CD8-positive, alpha-beta memory T cell (primary cell): Measurements from ENCODE around the gene GMPPB. TPM values are rescaled to one million over a fixed set of nuclear protein-coding genes. Genes with fewer than 3 reads are reported as not detected.
A peak's percentile ranks its signal among the peaks of the same experiment; 100 is the strongest.

Experiments used
- CTCF ChIA-PET: fragments of 350-600 bp; sonication (Branson Sonifier 250); formaldehyde crosslinking; loops from one replicate; lab custom pipeline; 2021; ENCODE audit warnings: antibody characterized with exemption; lab: Charles Lee
- POLR2A ChIA-PET: fragments of 350-600 bp; sonication (Branson Sonifier 250); formaldehyde crosslinking; loops from one replicate; lab custom pipeline; 2021; ENCODE audit warnings: antibody characterized with exemption; lab: Charles Lee
- DNase-seq, 5 donors: peaks; one replicate each; pipeline versions ENCODE4 v3.0.0 to v3.0.0-alpha.2; 2020 to 2022; ENCODE audit warnings: mixed read lengths in 1 of 5
- H3K27ac ChIP-seq: one replicate; pipeline ENCODE4 v1.7.0; 2013; ENCODE audit warnings: low read depth, mild to moderate bottlenecking, low read length, moderate library complexity
- H3K27me3 ChIP-seq: 2 replicates; pipeline ENCODE4 v1.7.0; 2013; ENCODE audit warnings: low read length, mild to moderate bottlenecking; ENCODE audit not compliant: insufficient read depth, poor library complexity, severe bottlenecking
- H3K36me3 ChIP-seq: 2 replicates; pipeline ENCODE4 v1.7.0; 2013; ENCODE audit warnings: mild to moderate bottlenecking, low read length, moderate library complexity; ENCODE audit not compliant: insufficient read depth
- H3K4me1 ChIP-seq: 2 replicates; pipeline ENCODE4 v1.7.0; 2013; ENCODE audit warnings: mild to moderate bottlenecking, low read length, moderate library complexity; ENCODE audit not compliant: insufficient read depth
- H3K4me3 ChIP-seq: 2 replicates; pipeline ENCODE4 v1.7.0; 2013; ENCODE audit warnings: mild to moderate bottlenecking, low read length
- H3K9me3 ChIP-seq: 2 replicates; pipeline ENCODE4 v1.7.0; 2013; ENCODE audit warnings: mild to moderate bottlenecking, low read length
- H3K27ac Mint-ChIP-seq, 8 donors: one replicate each; pipeline ENCODE4 v1.8.0; 2020 to 2021; ENCODE audit warnings: mixed read lengths in 8 of 8, mild to moderate bottlenecking in 6 of 8, inconsistent platforms in 3 of 8, moderate library complexity in 3 of 8
- H3K27me3 Mint-ChIP-seq, 2 donors: one replicate each; pipeline ENCODE4 v1.8.0; 2020 to 2021; ENCODE audit warnings: mixed read lengths in 2 of 2, mild to moderate bottlenecking in 1 of 2, moderate library complexity in 1 of 2
- H3K36me3 Mint-ChIP-seq, 3 donors: one replicate each; pipeline ENCODE4 v1.8.0; 2020 to 2021; ENCODE audit warnings: mixed read lengths in 3 of 3, inconsistent platforms in 1 of 3, mild to moderate bottlenecking in 1 of 3
- H3K4me1 Mint-ChIP-seq, 3 donors: one replicate each; pipeline ENCODE4 v1.8.0; 2020 to 2021; ENCODE audit warnings: mixed read lengths in 3 of 3, inconsistent platforms in 1 of 3, mild to moderate bottlenecking in 1 of 3
- H3K4me3 Mint-ChIP-seq, 7 donors: one replicate each; pipeline ENCODE4 v1.8.0; 2020 to 2021; ENCODE audit warnings: mixed read lengths in 7 of 7, mild to moderate bottlenecking in 6 of 7, moderate library complexity in 4 of 7, inconsistent platforms in 2 of 7
- H3K9me3 Mint-ChIP-seq, 5 donors: one replicate each; pipeline ENCODE4 v1.8.0; 2020 to 2022; ENCODE audit warnings: mixed read lengths in 5 of 5, mild to moderate bottlenecking in 3 of 5, moderate library complexity in 2 of 5, inconsistent platforms in 1 of 5
- polyA plus RNA-seq: library from polyadenylated mRNA; unstranded; fragments of 300-500 nt; fragmentation: Illumina TruSeq; gene quantifications from one replicate; pipeline ENCODE4 v1.2.3, GENCODE V29; 2021
- total RNA-seq, 2 experiments: library from RNA; stranded (reverse); gene quantifications; one replicate each; pipeline ENCODE4 v1.2.3, GENCODE V29; 2021

GMPPB gene
- total and polyA plus RNA-seq, 3 experiments from 2014 or later = 24.6 to 53.8 (median 52.6) TPM

DNA sequence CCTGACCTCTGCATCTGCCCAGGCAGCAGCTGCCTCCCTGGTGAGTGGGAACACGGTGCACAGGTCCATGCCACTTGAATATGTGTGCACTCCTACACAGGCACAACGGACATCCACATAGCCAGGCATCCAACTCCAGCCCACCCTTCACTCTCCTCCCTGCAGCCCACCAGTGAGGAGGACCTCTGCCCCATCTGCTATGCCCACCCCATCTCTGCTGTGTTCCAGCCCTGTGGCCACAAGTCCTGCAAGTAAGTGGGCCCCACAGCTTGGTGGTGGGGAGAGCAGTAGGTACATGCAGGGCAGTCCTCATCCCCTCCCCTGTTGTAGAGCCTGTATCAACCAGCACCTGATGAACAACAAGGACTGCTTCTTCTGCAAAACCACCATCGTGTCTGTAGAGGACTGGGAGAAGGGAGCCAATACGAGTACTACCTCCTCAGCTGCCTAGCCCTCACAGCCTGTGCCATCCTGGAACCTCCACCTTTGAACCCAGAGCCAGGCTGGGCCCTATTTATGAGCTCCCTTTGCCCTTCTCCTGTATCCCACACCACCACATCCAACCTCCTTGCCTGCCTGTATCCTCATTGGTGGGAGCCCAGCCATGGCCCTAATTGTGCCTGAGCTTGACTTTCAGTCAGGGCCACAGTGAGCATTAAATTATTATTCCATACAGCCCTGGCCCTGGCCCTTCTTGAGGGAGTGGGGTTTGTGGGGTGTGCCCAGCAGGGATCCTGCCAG, 2.7 kb downstream of the GMPPB start:
- ChIA-PET POLR2A (interaction anchor here (1.1 kb wide), 1 partner anchor 82 kb away, joined by 4 read pairs; the partner anchor contains the start of gene INKA1), CTCF (interaction anchor here (2.0 kb wide), 1 partner anchor 81 kb away, joined by 8 read pairs; no protein-coding TSS in a partner anchor)
- H3K4me3 ChIP-seq = no peak overlapping the region
- Mint-ChIP-seq H3K4me1 (peaks cover 30 to 52% (median 41%) of the 10 kb centered on the region in 3 donors), H3K36me3 (peaks cover 0 to 39% (median 0%) of the 10 kb centered on the region in 3 donors), H3K27me3 (peaks cover 0 to 2% of the 10 kb centered on the region in 2 donors), H3K9me3 (no peaks in the 10 kb centered on the region), H3K4me3 (peak overlapping the region; percentile 28 to 91 (median 48)), H3K27ac (peak overlapping the region in 7 of 8 donors; percentile 37 to 93 (median 75))
- peaks cover 21% of the 10 kb centered on the region for H3K4me1 ChIP-seq
- no peak overlapping the region for H3K27ac ChIP-seq
- H3K36me3 ChIP-seq = no peaks in the 10 kb centered on the region
- no peak for DNase-seq
- no peaks in the 10 kb centered on the region for H3K27me3 ChIP-seq
- H3K9me3 ChIP-seq = no peaks in the 10 kb centered on the region

DNA sequence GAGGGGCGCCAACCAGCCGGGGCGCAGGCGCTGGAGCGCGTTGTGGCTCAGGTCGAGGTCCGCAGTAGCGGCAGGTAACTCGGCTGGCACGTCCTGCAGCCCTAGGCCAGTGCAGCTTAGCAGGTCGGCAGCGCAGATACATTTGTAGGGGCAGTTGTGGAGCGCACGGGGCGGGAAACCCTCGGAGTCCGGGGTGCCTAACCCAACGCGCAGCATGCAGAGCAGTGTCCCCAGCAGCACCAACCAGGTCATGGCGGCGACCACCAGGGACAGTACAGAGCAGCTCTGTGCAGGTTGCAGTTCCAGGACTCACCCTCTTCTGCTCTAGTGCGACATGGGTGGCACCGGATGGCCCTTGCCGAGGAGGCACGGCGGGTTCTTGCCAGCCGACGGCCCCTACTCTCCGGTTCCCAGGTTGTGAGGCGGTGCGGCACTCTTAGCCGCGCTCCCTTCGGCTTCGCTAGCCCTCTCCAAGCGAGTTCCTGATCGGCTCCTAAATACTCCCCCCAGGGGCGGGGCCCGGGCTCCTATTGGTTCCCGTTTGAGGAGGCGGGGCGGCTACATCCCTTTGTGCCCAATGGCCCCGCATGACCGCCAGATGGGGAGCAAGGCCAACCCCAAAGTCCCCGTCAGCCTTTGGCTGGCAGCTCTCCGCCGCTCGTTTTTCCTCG, 4.4 kb downstream of the GMPPB start, which contains the start of gene AMIGO3:
Gene AMIGO3, minus strand, starts transcription at position 471 of the 671 bp plus-strand sequence. Its CDS starts 219 bp downstream, at position 252.
- Mint-ChIP-seq H3K9me3 (no peaks in the 10 kb centered on the region), H3K27ac (peak within 1 kb of the TSS; percentile 86 to 97 (median 92)), H3K27me3 (peaks cover 0 to 2% of the 10 kb centered on the region in 2 donors), H3K36me3 (peaks cover 0 to 38% (median 0%) of the 10 kb centered on the region in 3 donors), H3K4me1 (peaks cover 28 to 47% (median 36%) of the 10 kb centered on the region in 3 donors), H3K4me3 (peak within 1 kb of the TSS; percentile 91 to 96 (median 91))
- peak within 1 kb of the TSS; percentile 76 for H3K4me3 ChIP-seq
- peak within 1 kb of the TSS; percentile 76 for H3K27ac ChIP-seq
- no peaks in the 10 kb centered on the region for H3K27me3 ChIP-seq
- no peaks in the 10 kb centered on the region for H3K9me3 ChIP-seq
- no peaks in the 10 kb centered on the region for H3K36me3 ChIP-seq
- POLR2A ChIA-PET = interaction anchor here (1.0 kb wide), 3 partner anchors 67 to 179 kb away, joined by 3 to 4 read pairs (median 3); partner anchors contain the start of genes INKA1 and IP6K1
- peak; percentile 86 to 93 (median 92) for DNase-seq
- CTCF ChIA-PET = interaction anchor here (0.6 to 2.7 kb wide), 12 partner anchors 9 to 223 kb away, joined by 3 to 14 read pairs (median 3); partner anchors contain the start of gene INKA1
- H3K4me1 ChIP-seq = peaks cover 15% of the 10 kb centered on the region

DNA sequence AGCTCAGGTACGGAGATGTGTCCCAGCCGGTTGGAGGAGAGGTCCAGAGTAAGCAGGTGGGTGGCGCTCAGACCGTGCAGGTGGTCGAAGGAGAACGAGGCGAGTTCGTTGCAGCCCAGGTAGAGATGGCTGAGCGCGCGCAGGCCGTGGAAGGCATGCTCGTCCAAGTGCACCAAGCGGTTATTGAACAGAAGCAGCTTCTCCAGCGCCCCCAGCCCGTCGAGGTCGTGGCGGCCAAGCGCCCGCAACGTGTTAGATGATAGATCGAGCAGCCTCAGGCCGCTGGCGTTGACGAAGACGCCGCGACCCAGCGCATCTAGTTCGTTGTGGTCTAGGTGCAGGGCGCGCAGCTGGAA, 4.9 kb downstream of the GMPPB start:
- DNase-seq = no peak
- CTCF ChIA-PET = interaction anchor here (0.7 to 2.7 kb wide), 11 partner anchors 10 to 179 kb away, joined by 3 to 14 read pairs (median 3); partner anchors contain the start of gene INKA1
- Histone ChIP-seq H3K4me3 (peak overlapping the region; percentile 76), H3K36me3 (no peaks in the 10 kb centered on the region), H3K27ac (no peak overlapping the region), H3K9me3 (no peaks in the 10 kb centered on the region), H3K27me3 (no peaks in the 10 kb centered on the region), H3K4me1 (peaks cover 13% of the 10 kb centered on the region)
- peaks cover 28 to 47% (median 33%) of the 10 kb centered on the region in 3 donors for H3K4me1 Mint-ChIP-seq
- H3K9me3 Mint-ChIP-seq = no peaks in the 10 kb centered on the region
- peak overlapping the region; percentile 86 to 97 (median 92) for H3K27ac Mint-ChIP-seq
- POLR2A ChIA-PET = interaction anchor here (0.5 to 1.0 kb wide), 4 partner anchors 9 to 179 kb away, joined by 3 to 4 read pairs (median 3); partner anchors contain the start of genes INKA1 and IP6K1
- H3K36me3 Mint-ChIP-seq = peaks cover 0 to 36% (median 0%) of the 10 kb centered on the region in 3 donors
- peak overlapping the region; percentile 91 to 96 (median 91) for H3K4me3 Mint-ChIP-seq
- H3K27me3 Mint-ChIP-seq = peaks cover 0 to 2% of the 10 kb centered on the region in 2 donors

DNA sequence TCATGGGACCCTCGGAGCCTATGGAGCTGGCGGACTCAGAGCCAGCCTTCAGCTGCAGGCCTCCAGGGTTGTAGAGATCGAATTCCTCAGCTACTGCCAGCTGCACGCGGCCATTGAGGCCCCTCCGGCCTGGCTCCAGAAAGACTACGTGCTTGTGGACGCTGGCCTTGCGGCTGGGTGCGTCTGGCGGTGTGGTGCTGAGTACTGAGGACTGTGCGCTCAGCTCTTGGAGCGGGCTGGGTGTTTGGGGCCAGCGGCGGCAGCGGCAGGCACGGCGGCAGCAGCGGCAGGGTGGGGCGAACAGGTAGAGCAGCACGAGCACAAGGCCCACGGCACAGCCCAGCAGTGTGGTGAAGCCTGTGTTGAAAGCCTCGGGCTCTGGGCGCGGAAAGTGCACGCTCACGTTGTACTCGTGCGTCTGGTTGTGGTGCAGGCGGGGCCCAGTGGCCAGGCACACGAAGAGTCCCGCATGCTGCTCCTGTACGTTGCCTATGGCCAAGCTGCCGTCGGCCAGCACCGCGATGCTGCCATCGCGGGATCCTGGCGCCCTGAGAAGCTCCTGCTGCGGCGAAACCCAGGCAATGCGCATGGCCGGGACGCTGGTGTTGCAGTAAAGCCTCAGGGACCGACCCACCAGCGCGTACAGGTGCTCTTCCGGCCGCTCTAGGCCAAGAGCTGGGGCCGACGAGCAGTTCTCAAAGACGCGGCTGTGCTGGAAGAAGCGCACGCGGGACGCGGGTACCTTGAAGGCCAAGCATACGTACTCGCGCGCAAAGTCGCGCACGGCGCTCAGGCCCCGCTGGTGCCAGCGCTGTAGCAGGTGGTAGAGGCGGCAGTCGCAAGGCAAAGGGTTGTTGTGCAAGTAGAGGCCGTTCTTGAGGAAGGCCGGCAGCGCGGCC, 5.5 kb downstream of the GMPPB start:
- Mint-ChIP-seq H3K27me3 (peaks cover 0 to under 1% of the 10 kb centered on the region in 2 donors), H3K36me3 (peaks cover 0 to 31% (median 0%) of the 10 kb centered on the region in 3 donors), H3K4me1 (peaks cover 26 to 46% (median 32%) of the 10 kb centered on the region in 3 donors), H3K9me3 (no peaks in the 10 kb centered on the region), H3K4me3 (peak overlapping the region; percentile 91 to 96 (median 91)), H3K27ac (peak overlapping the region in 7 of 8 donors; percentile 35 to 97 (median 92))
- DNase-seq = no peak
- no peaks in the 10 kb centered on the region for H3K9me3 ChIP-seq
- H3K36me3 ChIP-seq = no peaks in the 10 kb centered on the region
- H3K4me3 ChIP-seq = peak overlapping the region; percentile 76
- H3K27me3 ChIP-seq = no peaks in the 10 kb centered on the region
- H3K27ac ChIP-seq = no peak overlapping the region
- POLR2A ChIA-PET = interaction anchor here (0.5 to 1.0 kb wide), 3 partner anchors 8 to 85 kb away, joined by 3 read pairs; partner anchors contain the start of genes INKA1 and IP6K1
- CTCF ChIA-PET = interaction anchor here (0.7 to 2.7 kb wide), 11 partner anchors 10 to 178 kb away, joined by 3 to 14 read pairs (median 4); partner anchors contain the start of gene INKA1
- peaks cover 11% of the 10 kb centered on the region for H3K4me1 ChIP-seq

DNA sequence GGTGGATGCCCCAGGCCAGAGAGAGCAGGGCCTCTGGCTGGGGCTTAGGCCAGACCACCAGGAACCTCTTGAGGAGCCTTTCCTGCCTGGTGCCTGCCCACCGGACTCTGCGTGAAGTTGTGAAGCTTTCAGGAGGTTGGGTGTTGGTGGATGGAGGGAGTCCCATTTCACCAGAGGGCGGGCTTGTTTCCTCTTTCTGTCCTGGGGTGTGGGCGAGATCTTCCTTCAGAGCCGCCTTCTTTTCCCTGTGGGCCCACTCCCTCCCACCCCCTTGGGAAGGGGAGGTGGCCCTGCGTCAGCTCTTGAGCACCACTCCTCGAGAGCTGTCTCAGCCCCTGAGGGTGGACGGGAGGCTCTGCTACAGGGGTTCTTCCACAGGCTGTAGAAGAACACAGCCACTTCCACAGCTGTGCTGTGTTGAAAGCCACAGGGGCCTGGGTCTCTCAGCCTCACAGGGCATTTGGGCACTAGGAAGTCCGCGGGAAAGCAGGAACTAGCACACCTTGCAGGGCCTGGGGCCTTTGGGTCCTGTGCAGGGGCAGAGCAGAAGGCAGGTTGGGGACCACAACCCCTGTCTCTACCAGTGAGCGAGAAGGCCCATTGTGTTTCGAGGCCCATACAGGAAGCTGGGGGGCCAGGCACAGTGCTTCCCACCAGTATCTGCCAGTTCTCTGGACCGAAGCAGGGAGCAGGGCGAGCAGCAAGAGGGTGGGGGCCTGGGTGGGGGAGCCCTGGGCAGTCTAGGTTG, 6.4 kb downstream of the GMPPB start:
- no peak overlapping the region for H3K27ac Mint-ChIP-seq
- no peaks in the 10 kb centered on the region for H3K9me3 ChIP-seq
- no peaks in the 10 kb centered on the region for H3K9me3 Mint-ChIP-seq
- peak overlapping the region in 6 of 7 donors; percentile 28 to 52 (median 36) for H3K4me3 Mint-ChIP-seq
- ChIA-PET POLR2A (interaction anchor here (0.8 kb wide), 1 partner anchor 86 kb away, joined by 3 read pairs; the partner anchor contains the start of gene INKA1), CTCF (interaction anchor here (1.0 to 1.8 kb wide), 3 partner anchors 9 to 14 kb away, joined by 3 to 5 read pairs (median 4); no protein-coding TSS in a partner anchor)
- H3K4me3 ChIP-seq = no peak overlapping the region
- H3K27ac ChIP-seq = no peak overlapping the region
- no peak for DNase-seq
- H3K27me3 Mint-ChIP-seq = no peaks in the 10 kb centered on the region
- H3K4me1 ChIP-seq = peaks cover 2% of the 10 kb centered on the region
- H3K27me3 ChIP-seq = no peaks in the 10 kb centered on the region
- H3K36me3 ChIP-seq = no peaks in the 10 kb centered on the region
- peaks cover 0 to 25% (median 0%) of the 10 kb centered on the region in 3 donors for H3K36me3 Mint-ChIP-seq
- H3K4me1 Mint-ChIP-seq = peaks cover 23 to 46% (median 25%) of the 10 kb centered on the region in 3 donors

DNA sequence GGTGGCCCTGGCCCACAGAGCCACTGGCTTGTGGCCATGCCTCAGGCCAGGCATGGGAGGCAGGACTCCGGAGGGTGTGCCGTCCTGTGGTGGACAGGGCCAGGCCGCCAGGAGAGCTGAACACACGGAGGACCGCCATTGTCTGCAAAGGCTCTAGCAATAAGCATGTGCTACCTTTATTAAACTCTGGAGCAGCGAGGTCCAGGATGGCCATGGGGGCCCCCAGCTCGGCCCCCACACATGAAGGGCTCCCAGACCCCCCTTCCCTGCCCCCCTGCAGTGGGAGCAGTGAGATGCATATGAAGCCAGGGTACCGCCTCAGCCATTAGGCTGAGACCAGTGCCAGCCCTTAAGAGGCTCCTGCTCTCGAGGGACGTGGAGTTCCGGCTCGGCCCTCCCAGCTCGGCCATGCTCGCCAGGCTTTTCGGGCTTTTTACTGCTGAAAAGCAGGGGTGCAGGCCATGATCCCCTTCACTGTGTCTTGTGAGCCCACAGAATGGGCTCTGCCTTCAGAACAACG, 7.0 kb downstream of the GMPPB start:
- Histone ChIP-seq H3K36me3 (no peaks in the 10 kb centered on the region), H3K9me3 (no peaks in the 10 kb centered on the region), H3K27me3 (no peaks in the 10 kb centered on the region), H3K4me3 (no peak overlapping the region), H3K4me1 (no peaks in the 10 kb centered on the region), H3K27ac (no peak overlapping the region)
- no peak overlapping the region for H3K27ac Mint-ChIP-seq
- CTCF ChIA-PET = interaction anchor here (1.3 kb wide), 1 partner anchor 13 kb away, joined by 4 read pairs; no protein-coding TSS in a partner anchor
- peaks cover 23 to 48% (median 26%) of the 10 kb centered on the region in 3 donors for H3K4me1 Mint-ChIP-seq
- H3K27me3 Mint-ChIP-seq = no peaks in the 10 kb centered on the region
- peaks cover 0 to 20% (median under 1%) of the 10 kb centered on the region in 3 donors for H3K36me3 Mint-ChIP-seq
- no peak overlapping the region for H3K4me3 Mint-ChIP-seq
- H3K9me3 Mint-ChIP-seq = no peaks in the 10 kb centered on the region
- no peak for DNase-seq
- POLR2A ChIA-PET = no interaction called here
